Measurements from ENCODE around the gene GRIN2A. TPM values are rescaled to one million over a fixed set of nuclear protein-coding genes. Genes with fewer than 3 reads are reported as not detected.

GRIN2A gene
- total and polyA plus RNA-seq, 2 of the 13 experiments (the other 11 are each of a cell fraction or from before 2014, with no cell fraction given), result not detected

DNA sequence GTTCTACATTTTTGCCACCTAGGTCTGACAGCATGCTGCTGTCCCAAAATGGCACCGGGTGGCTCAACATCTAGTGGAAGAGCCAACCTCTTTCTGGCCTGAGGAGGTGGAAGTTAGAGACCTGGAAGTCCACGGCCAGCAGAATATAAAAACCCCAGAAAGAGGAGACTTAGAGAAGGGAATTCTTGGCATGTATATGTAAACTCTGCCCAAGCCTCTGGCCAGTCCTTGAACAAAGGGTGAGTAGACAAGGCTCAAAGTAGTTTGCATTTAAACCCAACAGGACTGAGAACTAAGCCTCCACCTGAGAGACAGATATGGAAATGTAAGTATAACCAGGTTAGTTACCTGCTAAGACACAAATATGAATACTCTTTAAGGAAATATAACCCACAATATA, 210.3 kb downstream of the GRIN2A start:
- no peaks in the 10 kb centered on the region for H3K9me3 ChIP-seq (ENCODE audit: low read length)
- no peak overlapping the region for H2AFZ ChIP-seq (ENCODE audit: low read length)
- ChIA-PET POLR2A (no interaction called here), CTCF (ENCODE audit: low intra/inter-chr PET ratio, low total read pairs) (no interaction called here)
- ATAC-seq, result no peak
- BruUV-seq (replicated peaks), result no TSS peak
- no peaks in the 10 kb centered on the region for H4K20me1 ChIP-seq (ENCODE audit: insufficient read depth, low read length)
- H3K9ac ChIP-seq (ENCODE audit: insufficient read depth, low read depth, low read length), result no peak overlapping the region
- no peaks in the 10 kb centered on the region for H3K4me1 ChIP-seq (ENCODE audit: insufficient read depth, low read length)
- in situ Hi-C loops (cut with HindIII; ENCODE audit: extremely low pct_ligation_motif_present, low pct_unique_long_range_greater_than_20kb) (no loop called here), intact Hi-C loops (cut with micrococcal nuclease; ENCODE audit: unreplicated experiment) (no loop called here)
- H3K79me2 ChIP-seq (ENCODE audit: insufficient read depth, low read length), result no peaks in the 10 kb centered on the region
- TF ChIP-seq KDM2A (CRISPR knock-in tag; IDR thresholded peaks at IDR 0.05; ENCODE audit: borderline replicate concordance, low read depth) (no peak), ZNF333 (CRISPR knock-in tag; IDR thresholded peaks at IDR 0.05; ENCODE audit: borderline replicate concordance) (no peak), ZNF564 (CRISPR knock-in tag; IDR thresholded peaks at IDR 0.05) (no peak), BRCA1 (CRISPR knock-in tag; IDR thresholded peaks at IDR 0.05) (no peak), MATR3 (CRISPR knock-in tag; IDR thresholded peaks at IDR 0.05) (no peak), ZNF33B (CRISPR knock-in tag; IDR thresholded peaks at IDR 0.05) (no peak), JUNB (CRISPR knock-in tag; IDR thresholded peaks at IDR 0.05; ENCODE audit: borderline replicate concordance) (no peak)
- TF ChIP-seq, protein P1, sequence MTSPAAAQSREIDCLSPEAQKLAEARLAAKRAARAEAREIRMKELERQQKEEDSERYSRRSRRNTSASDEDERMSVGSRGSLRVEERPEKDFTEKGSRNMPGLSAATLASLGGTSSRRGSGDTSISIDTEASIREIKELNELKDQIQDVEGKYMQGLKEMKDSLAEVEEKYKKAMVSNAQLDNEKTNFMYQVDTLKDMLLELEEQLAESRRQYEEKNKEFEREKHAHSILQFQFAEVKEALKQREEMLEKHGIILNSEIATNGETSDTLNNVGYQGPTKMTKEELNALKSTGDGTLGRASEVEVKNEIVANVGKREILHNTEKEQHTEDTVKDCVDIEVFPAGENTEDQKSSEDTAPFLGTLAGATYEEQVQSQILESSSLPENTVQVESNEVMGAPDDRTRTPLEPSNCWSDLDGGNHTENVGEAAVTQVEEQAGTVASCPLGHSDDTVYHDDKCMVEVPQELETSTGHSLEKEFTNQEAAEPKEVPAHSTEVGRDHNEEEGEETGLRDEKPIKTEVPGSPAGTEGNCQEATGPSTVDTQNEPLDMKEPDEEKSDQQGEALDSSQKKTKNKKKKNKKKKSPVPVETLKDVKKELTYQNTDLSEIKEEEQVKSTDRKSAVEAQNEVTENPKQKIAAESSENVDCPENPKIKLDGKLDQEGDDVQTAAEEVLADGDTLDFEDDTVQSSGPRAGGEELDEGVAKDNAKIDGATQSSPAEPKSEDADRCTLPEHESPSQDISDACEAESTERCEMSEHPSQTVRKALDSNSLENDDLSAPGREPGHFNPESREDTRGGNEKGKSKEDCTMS (CRISPR knock-in tag; conservative IDR thresholded peaks at IDR 0.05), result no peak
- TF ChIP-seq, protein P2, sequence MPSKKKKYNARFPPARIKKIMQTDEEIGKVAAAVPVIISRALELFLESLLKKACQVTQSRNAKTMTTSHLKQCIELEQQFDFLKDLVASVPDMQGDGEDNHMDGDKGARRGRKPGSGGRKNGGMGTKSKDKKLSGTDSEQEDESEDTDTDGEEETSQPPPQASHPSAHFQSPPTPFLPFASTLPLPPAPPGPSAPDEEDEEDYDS (CRISPR knock-in tag; IDR thresholded peaks at IDR 0.05), result no peak
- TF ChIP-seq, protein P3, sequence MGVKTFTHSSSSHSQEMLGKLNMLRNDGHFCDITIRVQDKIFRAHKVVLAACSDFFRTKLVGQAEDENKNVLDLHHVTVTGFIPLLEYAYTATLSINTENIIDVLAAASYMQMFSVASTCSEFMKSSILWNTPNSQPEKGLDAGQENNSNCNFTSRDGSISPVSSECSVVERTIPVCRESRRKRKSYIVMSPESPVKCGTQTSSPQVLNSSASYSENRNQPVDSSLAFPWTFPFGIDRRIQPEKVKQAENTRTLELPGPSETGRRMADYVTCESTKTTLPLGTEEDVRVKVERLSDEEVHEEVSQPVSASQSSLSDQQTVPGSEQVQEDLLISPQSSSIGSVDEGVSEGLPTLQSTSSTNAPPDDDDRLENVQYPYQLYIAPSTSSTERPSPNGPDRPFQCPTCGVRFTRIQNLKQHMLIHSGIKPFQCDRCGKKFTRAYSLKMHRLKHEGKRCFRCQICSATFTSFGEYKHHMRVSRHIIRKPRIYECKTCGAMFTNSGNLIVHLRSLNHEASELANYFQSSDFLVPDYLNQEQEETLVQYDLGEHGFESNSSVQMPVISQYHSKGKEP (CRISPR knock-in tag; IDR thresholded peaks at IDR 0.05), result no peak
- no peak for DNase-seq (ENCODE audit: low spot score)
- no peaks in the 10 kb centered on the region for H3K36me3 ChIP-seq (replicated peaks in 1 of 2; ENCODE audit: control insufficient read depth in 1 of 2, insufficient read depth in 2 of 2, low read length in 2 of 2)
- no peak for FAIRE-seq
- 4% methylated on average over 2 of the region's 2 CpGs for WGBS (ENCODE audit: low lambda C conversion rate)
- H3K27ac ChIP-seq (ENCODE audit: extremely low read length, insufficient read depth, low read length), result no peak overlapping the region
- no peak overlapping the region for H3K4me3 ChIP-seq (replicated peaks in 1 of 3; ENCODE audit: insufficient read depth in 1 of 3, low read depth in 2 of 3, low read length in 3 of 3)
- H3K4me2 ChIP-seq (ENCODE audit: low read depth, low read length), result no peak overlapping the region
- peaks cover 0 to 7% of the 10 kb centered on the region in 2 experiments; a peak in 3 of 5 replicates for H3K27me3 ChIP-seq (ENCODE audit: control insufficient read depth in 1 of 2, insufficient read depth in 2 of 2, low read length in 2 of 2)

Measured in HepG2 (cell line).